SJSA1 (cell line): ENCODE results near the gene FANCG. TPM values are rescaled to one million over a fixed set of nuclear protein-coding genes. Genes with fewer than 3 reads are reported as not detected.

Source experiments
- DNase-seq, 2 experiments: peaks; one replicate each; pipeline ENCODE4 v3.0.0-alpha.2; 2015 to 2020; ENCODE audit warnings: low spot score in 2 of 2, low read depth in 1 of 2
- H3K27ac ChIP-seq: fragments of 250-450 bp; sonication (Bioruptor Pico); 2 replicates; pipeline ENCODE4 v1.5.1; 2020; ENCODE audit warnings: mild to moderate bottlenecking, moderate library complexity
- H3K27me3 ChIP-seq: fragments of 250-450 bp; sonication (Bioruptor Pico); replicated peaks from 2 replicates; pipeline ENCODE4 v1.5.1; 2020; ENCODE audit warnings: mild to moderate bottlenecking, moderate library complexity
- H3K36me3 ChIP-seq: fragments of 250-450 bp; sonication (Bioruptor Pico); 2 replicates; pipeline ENCODE4 v1.5.1; 2020; ENCODE audit warnings: mild to moderate bottlenecking
- H3K4me1 ChIP-seq: fragments of 250-450 bp; sonication (Bioruptor Pico); replicated peaks from 2 replicates; pipeline ENCODE4 v1.6.1; 2021; ENCODE audit warnings: mild to moderate bottlenecking
- H3K4me3 ChIP-seq: fragments of 250-450 bp; sonication (Bioruptor Pico); 2 replicates; pipeline ENCODE4 v1.5.1; 2020; ENCODE audit warnings: mild to moderate bottlenecking
- H3K9me3 ChIP-seq: fragments of 250-450 bp; sonication (Bioruptor Pico); replicated peaks from 2 replicates; pipeline ENCODE4 v1.5.1; 2020; ENCODE audit warnings: mild to moderate bottlenecking
- total RNA-seq: library from RNA; depleted of rRNA; stranded (reverse); fragments of >200 nt; shearing (Covaris generic); gene quantifications from 2 replicates; pipeline ENCODE4 v1.2.3, GENCODE V29; 2014; rRNA removed

Gene FANCG
- 22.8 and 26.1 TPM in 2 replicates for total RNA-seq

- Histone ChIP-seq H3K36me3 (peaks cover 4% of the 10 kb centered on the region; the same call in 1 of the 2 replicates), H3K9me3 (no peaks in the 10 kb centered on the region), H3K4me1 (no peaks in the 10 kb centered on the region), H3K4me3 (peak within 1 kb of the TSS; percentile 58), H3K27ac (peak within 1 kb of the TSS; percentile 78), H3K27me3 (no peaks in the 10 kb centered on the region)
- peak; percentile 81 to 87 for DNase-seq
Observed at GRCh38 chr9:35079426-35080341, at the start of gene FANCG. FANCG (minus strand) TSS chr9:35079942; CDS start chr9:35079524, 418 bp downstream.

- peak; percentile 66 to 81 for DNase-seq
- no peaks in the 10 kb centered on the region for H3K36me3 ChIP-seq
- H3K4me3 ChIP-seq = peak overlapping the region; percentile 35
- H3K4me1 ChIP-seq = peaks cover 28% of the 10 kb centered on the region
- no peaks in the 10 kb centered on the region for H3K27me3 ChIP-seq
- H3K27ac ChIP-seq = no peak overlapping the region
- H3K9me3 ChIP-seq = no peaks in the 10 kb centered on the region
Observed at GRCh38 chr9:35116898-35117551, 37.3 kb upstream of the FANCG start.

GRCh38 chr9:35116539-35116897 is 36.8 kb upstream of the FANCG start:
- no peak for DNase-seq
- Histone ChIP-seq H3K27me3 (no peaks in the 10 kb centered on the region), H3K9me3 (no peaks in the 10 kb centered on the region), H3K27ac (no peak overlapping the region), H3K4me1 (peaks cover 33% of the 10 kb centered on the region), H3K36me3 (no peaks in the 10 kb centered on the region), H3K4me3 (peak overlapping the region; percentile 35)

- H3K4me3 ChIP-seq = peak within 1 kb of the TSS; percentile 35
- no peaks in the 10 kb centered on the region for H3K27me3 ChIP-seq
- DNase-seq = peak; percentile 85 to 94
- no peaks in the 10 kb centered on the region for H3K36me3 ChIP-seq
- H3K27ac ChIP-seq = peak within 1 kb of the TSS; percentile 78
- H3K9me3 ChIP-seq = no peaks in the 10 kb centered on the region
- H3K4me1 ChIP-seq = peaks cover 36% of the 10 kb centered on the region
Observed at GRCh38 chr9:35115680-35116538, 36.2 kb upstream of the FANCG start, which contains the start of gene ATOSB. ATOSB (minus strand) TSS chr9:35115862; CDS start chr9:35108274, 7,588 bp downstream.

- peak in 1 of 2 experiments; percentile 32 for DNase-seq
- Histone ChIP-seq H3K4me3 (peak overlapping the region; percentile 35), H3K27me3 (no peaks in the 10 kb centered on the region), H3K9me3 (no peaks in the 10 kb centered on the region), H3K4me1 (peaks cover 45% of the 10 kb centered on the region), H3K36me3 (no peaks in the 10 kb centered on the region), H3K27ac (peak overlapping the region; percentile 78)
Observed at GRCh38 chr9:35114840-35115628, 35.3 kb upstream of the FANCG start.

- H3K4me1 ChIP-seq = peaks cover 46% of the 10 kb centered on the region
- H3K9me3 ChIP-seq = no peaks in the 10 kb centered on the region
- no peaks in the 10 kb centered on the region for H3K36me3 ChIP-seq
- peak overlapping the region; percentile 78 for H3K27ac ChIP-seq
- no peaks in the 10 kb centered on the region for H3K27me3 ChIP-seq
- no peak overlapping the region for H3K4me3 ChIP-seq
- DNase-seq = peak; percentile 73 to 87
Observed at GRCh38 chr9:35114113-35114839, 34.5 kb upstream of the FANCG start.

GRCh38 chr9:35112257-35113020 is 32.7 kb upstream of the FANCG start:
- no peak overlapping the region for H3K4me3 ChIP-seq
- H3K27ac ChIP-seq = peak overlapping the region; percentile 52
- H3K27me3 ChIP-seq = no peaks in the 10 kb centered on the region
- H3K4me1 ChIP-seq = peaks cover 46% of the 10 kb centered on the region
- H3K9me3 ChIP-seq = no peaks in the 10 kb centered on the region
- no peak for DNase-seq
- H3K36me3 ChIP-seq = no peaks in the 10 kb centered on the region

GRCh38 chr9:35111001-35111933 is 31.5 kb upstream of the FANCG start:
- H3K4me3 ChIP-seq = peak overlapping the region; percentile 61
- H3K36me3 ChIP-seq = no peaks in the 10 kb centered on the region; the same call in 1 of the 2 replicates
- H3K4me1 ChIP-seq = peaks cover 41% of the 10 kb centered on the region
- peak overlapping the region; percentile 70 for H3K27ac ChIP-seq
- H3K9me3 ChIP-seq = no peaks in the 10 kb centered on the region
- peak; percentile 81 to 95 for DNase-seq
- H3K27me3 ChIP-seq = no peaks in the 10 kb centered on the region

GRCh38 chr9:35110327-35110761 is 30.6 kb upstream of the FANCG start:
- Histone ChIP-seq H3K36me3 (no peaks in the 10 kb centered on the region; the same call in 1 of the 2 replicates), H3K27ac (no peak overlapping the region), H3K9me3 (no peaks in the 10 kb centered on the region), H3K27me3 (no peaks in the 10 kb centered on the region), H3K4me3 (peak overlapping the region; percentile 61), H3K4me1 (peaks cover 40% of the 10 kb centered on the region)
- peak; percentile 31 to 59 for DNase-seq

- Histone ChIP-seq H3K27ac (no peak overlapping the region), H3K4me3 (no peak overlapping the region)
Observed at GRCh38 chr9:35108946-35109575, 29.3 kb upstream of the FANCG start.

More at GRCh38 chr9:35108946-35109575, 29.3 kb upstream of the FANCG start:
- peaks cover 27% of the 10 kb centered on the region for H3K4me1 ChIP-seq
- H3K36me3 ChIP-seq = no peaks in the 10 kb centered on the region; the same call in 1 of the 2 replicates
- no peaks in the 10 kb centered on the region for H3K9me3 ChIP-seq
- H3K27me3 ChIP-seq = no peaks in the 10 kb centered on the region
- no peak for DNase-seq
